Cardiac muscle cell (in vitro differentiated cells and primary cell): ENCODE results near the gene TRPV5. TPM values are rescaled to one million over a fixed set of nuclear protein-coding genes. Genes with fewer than 3 reads are reported as not detected.

Experiments
- DNase-seq, 2 donors: peaks; one replicate each; pipeline versions ENCODE4 v3.0.0 to v3.0.0-alpha.2; 2010 to 2017; ENCODE audit warnings: low read depth in 1 of 2, low spot score in 1 of 2
- H3K27ac ChIP-seq: fragments of 200-600 bp; sonication (generic); 2 replicates; pipeline ENCODE4 v1.5.1; 2016
- H3K27me3 ChIP-seq: fragments of 200-600 bp; sonication (generic); 2 replicates; pipeline ENCODE4 v1.6.0; 2016; ENCODE audit warnings: control low read depth
- H3K36me3 ChIP-seq: fragments of 200-600 bp; sonication (generic); 2 replicates; pipeline ENCODE4 v1.5.1; 2016; ENCODE audit warnings: control low read depth
- H3K4me1 ChIP-seq: fragments of 200-600 bp; sonication (generic); 2 replicates; pipeline ENCODE4 v1.8.1; 2017; ENCODE audit warnings: low read depth, mild to moderate bottlenecking, mixed run types
- H3K4me3 ChIP-seq: fragments of 200-600 bp; sonication (generic); 2 replicates; pipeline ENCODE4 v1.5.1; 2016; ENCODE audit warnings: mild to moderate bottlenecking
- H3K9me3 ChIP-seq: fragments of 200-600 bp; sonication (generic); 2 replicates; pipeline ENCODE4 v1.5.1; 2017; ENCODE audit warnings: low read depth, mild to moderate bottlenecking, control low read depth
- polyA plus RNA-seq: library from polyadenylated mRNA; unstranded; fragments of >200 nt; fragmentation: Nextera tagmentation; extraction: Ambion mirVana; gene quantifications from 2 replicates; pipeline ENCODE4 v1.2.1, GENCODE V29; 2016
- total RNA-seq: library from RNA; depleted of rRNA; stranded (reverse); fragments of >200 nt; gene quantifications from 2 replicates; pipeline ENCODE4 v1.2.3, GENCODE V29; 2016
- TF ChIP-seq, protein P1 (sequence below): IDR thresholded peaks from 2 replicates; pipeline ENCODE4 v1.5.1; 2012; ENCODE audit warnings: low read depth, mild to moderate bottlenecking, low read length

Gene TRPV5
- total and polyA plus RNA-seq, 2 experiments from 2014 or later, result not detected

- Histone ChIP-seq H3K27ac (no peak overlapping the region), H3K9me3 (no peaks in the 10 kb centered on the region), H3K4me3 (no peak overlapping the region), H3K36me3 (no peaks in the 10 kb centered on the region), H3K27me3 (no peaks in the 10 kb centered on the region), H3K4me1 (no peaks in the 10 kb centered on the region)
- DNase-seq, result no peak
- TF ChIP-seq, protein P1, sequence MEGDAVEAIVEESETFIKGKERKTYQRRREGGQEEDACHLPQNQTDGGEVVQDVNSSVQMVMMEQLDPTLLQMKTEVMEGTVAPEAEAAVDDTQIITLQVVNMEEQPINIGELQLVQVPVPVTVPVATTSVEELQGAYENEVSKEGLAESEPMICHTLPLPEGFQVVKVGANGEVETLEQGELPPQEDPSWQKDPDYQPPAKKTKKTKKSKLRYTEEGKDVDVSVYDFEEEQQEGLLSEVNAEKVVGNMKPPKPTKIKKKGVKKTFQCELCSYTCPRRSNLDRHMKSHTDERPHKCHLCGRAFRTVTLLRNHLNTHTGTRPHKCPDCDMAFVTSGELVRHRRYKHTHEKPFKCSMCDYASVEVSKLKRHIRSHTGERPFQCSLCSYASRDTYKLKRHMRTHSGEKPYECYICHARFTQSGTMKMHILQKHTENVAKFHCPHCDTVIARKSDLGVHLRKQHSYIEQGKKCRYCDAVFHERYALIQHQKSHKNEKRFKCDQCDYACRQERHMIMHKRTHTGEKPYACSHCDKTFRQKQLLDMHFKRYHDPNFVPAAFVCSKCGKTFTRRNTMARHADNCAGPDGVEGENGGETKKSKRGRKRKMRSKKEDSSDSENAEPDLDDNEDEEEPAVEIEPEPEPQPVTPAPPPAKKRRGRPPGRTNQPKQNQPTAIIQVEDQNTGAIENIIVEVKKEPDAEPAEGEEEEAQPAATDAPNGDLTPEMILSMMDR, result no peak
Measured at GRCh38 chr7:142933092-142933475, 462 bp downstream of the TRPV5 start.

- TF ChIP-seq, protein P1, result no peak
- no peaks in the 10 kb centered on the region for H3K27me3 ChIP-seq
- no peaks in the 10 kb centered on the region for H3K9me3 ChIP-seq
- no peak overlapping the region for H3K27ac ChIP-seq
- no peaks in the 10 kb centered on the region for H3K4me1 ChIP-seq
- no peak for DNase-seq
- H3K36me3 ChIP-seq, result no peaks in the 10 kb centered on the region
- H3K4me3 ChIP-seq, result no peak overlapping the region
Measured at GRCh38 chr7:142932386-142933091, 1.0 kb downstream of the TRPV5 start.

DNA sequence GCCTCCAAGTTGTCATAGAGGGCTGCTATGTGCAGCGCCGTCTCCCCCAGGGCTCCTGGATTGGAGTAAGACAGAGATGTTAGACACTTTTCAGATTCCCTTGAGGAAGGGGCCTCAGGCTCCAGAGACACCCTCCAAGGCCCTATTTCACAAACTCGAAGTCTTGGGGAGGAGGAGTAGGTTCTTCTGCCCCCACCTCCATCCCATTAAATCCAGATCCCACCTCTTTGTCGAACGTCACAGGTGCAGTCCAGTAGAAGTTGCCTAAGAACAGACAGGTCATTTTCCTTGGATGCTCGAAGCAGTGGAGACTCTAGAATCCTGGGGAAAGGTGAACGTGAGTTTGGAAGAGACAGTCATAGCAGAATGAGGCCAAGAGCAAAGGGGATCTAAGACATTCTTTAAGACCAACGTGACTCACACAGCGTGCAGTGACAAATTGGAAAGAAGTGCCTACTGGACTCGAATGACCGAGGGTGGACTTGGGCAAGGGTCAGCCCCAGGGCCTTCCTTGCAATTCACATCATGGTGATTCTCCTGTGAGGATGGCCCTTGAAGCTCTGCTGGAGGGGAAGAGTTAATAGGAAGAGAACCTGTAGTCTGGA, 3.3 kb downstream of the TRPV5 start:
- TF ChIP-seq, protein P1, result no peak
- Histone ChIP-seq H3K9me3 (no peaks in the 10 kb centered on the region), H3K27ac (no peak overlapping the region), H3K4me1 (no peaks in the 10 kb centered on the region), H3K36me3 (no peaks in the 10 kb centered on the region), H3K4me3 (no peak overlapping the region), H3K27me3 (no peaks in the 10 kb centered on the region)
- no peak for DNase-seq

GRCh38 chr7:142927949-142928348, 5.6 kb downstream of the TRPV5 start:
- no peak overlapping the region for H3K4me3 ChIP-seq
- no peaks in the 10 kb centered on the region for H3K4me1 ChIP-seq
- no peaks in the 10 kb centered on the region for H3K9me3 ChIP-seq
- H3K27me3 ChIP-seq, result no peaks in the 10 kb centered on the region
- TF ChIP-seq, protein P1, result no peak
- no peak overlapping the region for H3K27ac ChIP-seq
- no peaks in the 10 kb centered on the region for H3K36me3 ChIP-seq
- no peak for DNase-seq

DNA sequence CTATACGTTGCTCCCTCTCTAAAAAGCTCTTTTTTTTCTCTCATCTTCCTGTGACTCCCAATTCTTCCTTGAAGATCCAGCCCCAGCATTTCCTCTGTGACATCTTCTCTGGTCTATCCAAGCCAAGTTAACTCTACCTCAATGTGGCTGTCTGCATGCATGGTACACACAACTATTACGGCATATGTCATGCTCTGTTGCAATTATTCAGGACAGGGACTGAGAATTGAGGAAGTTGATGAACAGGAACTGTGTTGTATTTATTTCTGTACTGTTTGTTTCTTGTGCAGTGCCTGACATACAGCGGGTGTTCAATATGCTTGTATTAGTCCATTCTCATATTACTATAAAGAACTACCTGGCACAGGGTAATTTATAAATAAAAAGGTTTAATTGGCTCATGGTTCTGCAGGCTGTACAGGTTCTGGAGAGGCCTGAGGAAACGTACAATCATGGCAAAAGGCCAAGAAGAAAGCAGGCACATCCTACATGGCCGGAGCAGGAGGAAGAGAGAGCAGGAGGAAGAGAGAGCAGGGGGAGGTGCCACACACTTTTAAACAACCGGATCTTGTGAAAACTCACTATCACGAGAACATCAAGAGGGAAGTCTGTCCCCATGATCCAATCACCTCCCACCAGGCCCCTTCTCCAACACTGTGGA, 6.3 kb downstream of the TRPV5 start:
- no peaks in the 10 kb centered on the region for H3K36me3 ChIP-seq
- no peaks in the 10 kb centered on the region for H3K27me3 ChIP-seq
- H3K9me3 ChIP-seq, result no peaks in the 10 kb centered on the region
- no peaks in the 10 kb centered on the region for H3K4me1 ChIP-seq
- no peak overlapping the region for H3K4me3 ChIP-seq
- TF ChIP-seq, protein P1, result no peak
- H3K27ac ChIP-seq, result no peak overlapping the region
- no peak for DNase-seq
